ENCODE data around the gene PSMB1.
"Not testable (repeated sequence)": the region's sequence is repeated elsewhere in the genome, so short reads cannot be mapped to it uniquely, and the experiment has no call there.

The PSMB1 gene

DNA sequence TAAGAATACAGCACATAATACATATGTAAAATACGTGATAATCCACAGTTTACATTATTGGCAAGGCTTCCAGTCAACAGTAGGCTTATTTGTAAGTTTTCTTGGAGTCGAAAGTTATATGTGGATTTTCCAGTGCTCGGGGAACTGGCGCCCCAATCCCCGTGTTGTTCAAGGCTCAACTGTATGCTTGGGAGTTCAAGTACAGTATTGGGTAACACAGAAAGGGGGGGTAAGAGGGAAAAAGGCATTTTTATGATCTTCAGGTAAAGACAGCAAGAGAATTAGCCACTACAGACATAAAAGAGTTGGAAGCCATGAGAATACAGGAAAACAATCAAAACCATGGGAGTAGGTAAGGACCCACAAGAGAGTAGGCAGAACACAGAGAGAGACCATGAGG, 16.4 kb downstream of the PSMB1 start:
- no peak for DNase-seq (ENCODE audit: low read depth in 1 of 2, low spot score in 1 of 2)

DNA sequence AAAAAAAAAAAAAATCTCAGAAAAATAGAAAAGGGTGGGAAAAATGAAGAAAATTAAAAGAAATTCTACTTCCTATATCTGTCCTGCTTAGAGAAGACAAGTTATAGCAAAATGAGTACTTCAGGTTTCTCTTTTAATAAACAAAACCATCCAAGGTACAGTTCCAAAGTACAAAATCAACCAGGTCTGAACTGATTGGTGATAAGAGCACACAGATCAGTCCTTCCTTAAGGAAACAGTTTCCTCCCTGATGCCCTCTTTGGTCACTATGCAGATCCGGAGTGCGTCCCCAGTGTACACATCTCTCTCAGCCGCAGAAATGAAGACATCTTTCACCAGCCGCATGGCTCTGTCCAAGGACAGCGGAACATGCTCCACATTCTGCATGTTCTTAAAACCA, 18.1 kb downstream of the PSMB1 start:
- DNase-seq (ENCODE audit: low read depth in 1 of 2, low spot score in 1 of 2): no peak

DNA sequence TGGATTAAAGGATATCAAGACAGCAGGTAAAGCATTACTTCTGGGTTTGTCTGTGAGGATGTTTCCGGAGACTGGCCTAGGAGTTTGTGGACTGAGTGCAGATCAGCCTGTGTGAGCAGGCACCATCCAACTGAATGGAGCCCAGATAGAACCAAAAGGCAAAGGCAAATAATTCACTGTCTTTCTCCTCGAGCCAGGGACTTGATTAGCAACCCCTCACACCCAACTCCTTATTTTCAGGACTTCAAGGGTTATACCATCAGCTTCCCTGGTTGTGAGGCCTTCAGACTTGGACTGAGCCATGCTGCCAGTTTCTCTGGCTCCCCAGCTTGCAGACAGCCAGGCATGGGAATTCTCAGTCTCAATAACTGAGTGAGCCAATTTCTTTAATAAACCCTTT, 19.3 kb downstream of the PSMB1 start:
- DNase-seq (ENCODE audit: low read depth in 1 of 2, low spot score in 1 of 2): no peak

DNA sequence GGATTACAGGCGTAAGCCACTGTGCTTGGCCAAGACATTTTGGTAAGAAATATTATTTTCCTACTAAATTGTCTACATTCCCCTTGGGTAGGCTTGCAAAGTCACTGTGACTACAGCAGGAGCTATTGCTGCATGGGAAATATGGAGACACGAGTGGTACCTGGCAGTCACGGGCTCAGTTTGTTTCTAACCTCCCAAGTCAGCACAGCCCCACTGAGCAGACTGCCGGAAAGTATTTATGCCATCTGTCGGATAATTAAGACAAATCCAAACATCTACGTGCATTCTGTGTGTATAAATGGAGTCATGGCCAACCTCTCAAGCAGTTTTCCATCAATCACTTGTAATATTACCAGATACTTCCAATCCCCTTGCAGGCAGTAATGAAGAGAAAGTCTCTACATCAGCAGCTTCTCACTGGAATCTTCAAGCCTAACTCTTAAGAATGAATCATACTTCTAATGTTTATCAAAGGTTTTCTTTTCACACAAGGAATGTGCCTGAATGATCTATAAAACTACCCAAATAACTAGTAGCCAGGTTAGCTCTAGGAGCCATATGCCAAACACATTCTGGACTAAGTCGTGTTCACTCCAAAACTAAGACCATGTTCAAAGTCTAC, 20.1 kb downstream of the PSMB1 start:
- no peak for DNase-seq (ENCODE audit: low read depth in 1 of 2, low spot score in 1 of 2)

DNA sequence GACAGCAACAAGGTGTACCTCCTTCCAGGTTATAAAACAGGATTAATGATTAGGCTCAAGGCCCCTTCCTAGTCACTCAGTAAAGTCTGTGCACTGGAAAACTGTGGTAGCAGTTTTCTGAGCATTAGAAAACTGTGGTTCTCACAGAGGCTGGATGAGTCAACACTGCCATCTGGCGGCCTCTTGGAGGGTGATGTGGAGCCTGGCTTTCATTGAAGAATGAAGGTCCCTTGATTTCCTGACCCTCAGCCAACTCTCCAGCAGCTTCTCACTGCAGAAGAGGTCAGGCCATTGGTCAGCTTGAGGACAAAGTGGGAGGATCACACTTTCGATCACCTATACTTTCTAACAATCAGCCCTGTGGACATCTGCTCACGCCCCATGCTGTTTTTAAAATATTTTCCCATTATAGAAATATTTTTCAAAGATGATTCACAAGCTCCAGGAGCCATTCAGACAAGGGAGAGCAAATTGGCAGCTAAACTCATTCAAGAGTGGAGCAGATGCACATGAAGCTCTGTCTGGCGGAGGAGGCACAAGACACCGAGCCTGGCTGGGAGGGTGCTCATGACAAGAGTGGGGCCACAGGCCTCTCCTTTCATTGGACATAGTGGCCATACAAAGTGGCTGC, 23.2 kb downstream of the PSMB1 start:
- peak; percentile 39 to 42 for DNase-seq (ENCODE audit: low read depth in 1 of 2, low spot score in 1 of 2)

DNA sequence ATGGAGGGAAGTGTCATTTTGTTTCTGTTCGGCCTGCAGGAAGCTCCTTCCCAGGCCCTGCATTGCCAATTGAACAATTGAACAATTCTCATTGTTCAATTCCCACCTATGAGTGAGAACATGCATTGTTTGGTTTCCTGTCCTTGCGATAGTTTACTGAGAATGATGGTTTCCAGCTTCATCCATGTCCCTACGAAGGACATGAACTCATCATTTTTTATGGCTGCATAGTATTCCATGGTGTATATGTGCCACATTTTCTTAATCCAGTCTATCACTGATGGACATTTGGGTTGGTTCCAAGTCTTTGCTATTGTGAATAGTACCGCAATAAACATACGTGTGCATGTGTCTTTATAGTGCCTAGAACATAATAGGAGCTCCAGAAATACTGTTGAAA, 25.1 kb downstream of the PSMB1 start:
- DNase-seq (ENCODE audit: low read depth in 1 of 2, low spot score in 1 of 2): not testable (repeated sequence)

DNA sequence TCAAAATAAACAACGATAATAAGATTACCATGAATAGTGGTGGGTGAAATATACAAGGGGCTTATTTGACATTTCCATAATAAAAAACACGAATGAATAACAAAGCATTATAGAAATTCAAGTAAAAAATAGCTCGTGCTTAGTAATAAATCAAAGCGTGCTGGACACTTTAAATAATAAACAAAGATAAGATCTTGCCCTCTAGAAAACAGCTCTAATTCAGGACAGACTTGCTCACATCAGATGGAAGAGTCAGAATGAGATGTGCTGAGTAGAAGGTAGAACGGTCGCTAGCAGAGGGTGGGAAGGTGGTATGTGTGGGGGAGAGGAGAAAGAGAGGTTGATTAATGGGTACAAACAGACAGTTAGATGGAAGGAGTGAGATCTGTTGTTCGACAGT, 27.3 kb downstream of the PSMB1 start:
- no peak for DNase-seq (ENCODE audit: low read depth in 1 of 2, low spot score in 1 of 2)

DNA sequence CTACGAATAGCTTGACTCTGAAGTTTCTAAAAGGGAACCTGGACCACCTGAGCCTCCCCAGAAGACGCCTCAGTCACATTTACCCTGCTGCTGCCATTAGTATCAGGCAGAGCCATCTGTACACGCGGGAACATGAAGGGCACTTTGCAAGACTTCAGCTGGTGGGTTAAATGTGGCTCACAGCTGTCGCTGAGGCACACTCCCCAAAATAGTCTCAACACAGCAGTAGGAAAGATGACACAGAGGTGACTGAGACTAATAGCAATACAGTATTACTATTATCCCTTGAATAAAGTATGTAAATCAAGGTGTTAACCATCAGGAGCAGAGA, 29.0 kb downstream of the PSMB1 start:
- no peak for DNase-seq (ENCODE audit: low read depth in 1 of 2, low spot score in 1 of 2)

DNA sequence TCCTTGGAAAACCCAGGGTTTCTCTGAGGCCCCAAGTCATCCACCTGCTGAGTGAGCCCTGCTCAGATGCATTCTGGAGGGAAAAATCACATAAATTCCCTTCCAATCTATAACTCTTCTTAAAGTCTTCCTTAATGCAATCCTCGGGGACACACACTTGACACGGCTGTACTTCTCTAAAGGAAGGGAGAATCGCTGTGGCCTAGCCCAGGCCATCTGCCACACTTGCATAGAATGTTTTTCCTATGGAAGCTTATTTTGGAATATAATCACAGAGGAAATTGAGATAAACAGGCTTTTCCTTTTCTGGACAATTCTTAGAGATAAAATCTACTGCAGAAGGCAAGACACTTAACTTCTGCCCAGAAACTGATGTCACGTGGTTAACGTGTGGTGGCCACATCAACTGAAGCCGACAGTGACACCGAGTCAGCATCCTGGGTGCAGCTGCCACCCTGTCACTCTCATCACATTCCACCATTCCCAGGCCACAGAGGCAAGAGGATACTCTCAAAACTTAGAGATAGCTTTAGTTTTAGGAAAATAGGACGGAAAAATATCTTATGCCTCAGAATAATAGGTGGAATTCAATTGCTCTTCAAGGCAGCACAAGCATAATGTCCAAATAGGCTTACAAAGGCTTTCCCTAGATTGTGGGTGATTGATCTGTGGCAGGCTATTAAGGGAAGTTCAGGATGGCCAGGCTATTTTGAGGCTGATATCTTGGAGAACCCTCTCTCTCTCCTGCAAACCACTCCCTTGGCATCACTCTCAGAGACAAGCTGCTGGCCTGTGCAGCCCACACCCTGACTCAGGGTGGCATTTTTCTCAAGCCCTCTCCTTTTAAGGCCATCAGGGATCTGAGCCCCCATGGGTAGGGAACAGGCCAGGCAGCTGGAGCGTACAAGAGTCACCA, 29.6 kb downstream of the PSMB1 start:
- no peak for DNase-seq (ENCODE audit: low read depth in 1 of 2, low spot score in 1 of 2)

DNA sequence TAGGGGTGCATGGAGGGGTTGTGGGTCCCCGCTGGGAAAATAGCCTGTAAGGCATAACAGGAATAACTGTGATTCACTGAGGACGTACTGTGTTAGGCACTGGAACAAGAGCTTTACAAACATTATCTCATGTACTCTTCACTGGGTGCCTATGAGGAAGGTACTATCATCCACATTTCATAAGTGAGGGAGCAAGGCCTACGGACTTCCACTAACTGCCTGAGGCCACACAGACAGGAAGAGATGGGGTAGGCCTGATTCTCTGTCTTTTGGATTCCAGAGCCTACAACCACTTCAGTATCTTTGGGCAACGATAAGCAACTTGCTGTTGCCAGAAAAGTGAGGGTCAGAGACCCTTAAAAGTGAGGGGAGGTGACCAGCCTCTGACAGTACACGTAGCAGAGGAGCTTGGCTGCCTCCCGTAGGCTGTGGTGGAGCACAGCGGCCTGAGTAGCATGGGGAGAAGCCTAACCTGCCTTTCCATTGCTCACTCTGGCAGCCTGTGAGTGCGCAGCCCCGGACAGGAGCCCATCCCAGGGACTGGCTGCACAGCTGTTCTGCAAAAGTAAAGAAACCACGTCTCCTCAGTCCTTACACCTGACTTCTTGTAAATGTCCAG, 30.4 kb downstream of the PSMB1 start:
- DNase-seq (ENCODE audit: low read depth in 1 of 2, low spot score in 1 of 2): no peak

DNA sequence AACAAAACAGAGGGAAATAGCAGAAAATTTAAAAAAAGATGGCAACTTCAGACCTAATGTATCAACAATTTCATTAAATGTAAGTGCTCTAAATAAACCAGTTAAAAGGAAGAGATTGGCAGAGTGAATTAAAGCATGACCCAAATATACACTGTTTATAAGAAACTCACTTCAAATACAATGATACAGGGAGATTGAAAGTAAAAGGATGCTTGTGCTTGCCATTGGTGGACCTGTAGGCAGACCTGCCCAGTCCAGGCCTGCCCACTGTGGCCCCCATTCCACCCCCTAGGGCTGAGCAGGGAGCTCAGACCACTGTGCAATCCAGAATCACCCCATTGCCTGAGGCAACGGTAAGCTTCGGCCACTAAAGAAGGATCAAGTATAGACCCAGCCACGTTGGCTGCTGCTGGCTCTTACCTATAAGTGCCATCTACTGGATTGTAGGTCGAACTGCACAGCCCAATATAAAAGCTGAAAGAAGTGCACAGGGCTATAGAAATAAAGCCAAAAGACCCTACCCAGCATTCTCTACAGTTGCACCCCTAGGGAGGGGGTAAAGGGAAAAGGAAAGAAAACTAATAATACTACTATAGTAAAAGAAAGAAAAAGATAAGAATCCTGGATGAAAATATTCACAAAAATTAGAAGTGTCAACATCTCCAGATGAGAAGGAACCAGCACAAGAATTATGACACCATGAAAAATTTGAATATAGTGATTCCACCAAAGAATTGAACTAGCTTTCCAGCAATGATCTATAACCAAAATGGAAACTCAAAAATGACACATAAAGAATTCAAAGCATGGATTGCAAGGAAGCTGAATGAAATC, 36.1 kb downstream of the PSMB1 start:
- no peak for DNase-seq (ENCODE audit: low read depth in 1 of 2, low spot score in 1 of 2)

DNA sequence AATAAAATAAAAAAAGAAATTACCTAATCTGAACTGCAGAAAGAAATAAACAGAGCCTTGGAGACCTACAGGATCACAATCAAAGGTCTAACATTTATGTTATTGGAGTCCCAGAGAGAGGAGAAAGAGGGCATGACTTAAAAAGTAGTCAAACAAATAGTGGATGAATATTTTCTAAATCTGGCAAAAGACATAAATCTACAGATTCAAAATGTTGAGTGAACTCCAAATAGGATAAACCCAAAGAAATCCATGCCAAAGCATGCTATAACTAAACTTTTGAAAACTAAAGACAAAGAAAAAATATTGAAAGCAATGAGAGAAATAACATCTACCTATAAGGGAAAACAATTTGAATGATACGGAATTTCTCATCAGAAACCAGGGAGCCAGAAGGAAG, 38.2 kb downstream of the PSMB1 start:
- no peak for DNase-seq (ENCODE audit: low read depth in 1 of 2, low spot score in 1 of 2)

DNA sequence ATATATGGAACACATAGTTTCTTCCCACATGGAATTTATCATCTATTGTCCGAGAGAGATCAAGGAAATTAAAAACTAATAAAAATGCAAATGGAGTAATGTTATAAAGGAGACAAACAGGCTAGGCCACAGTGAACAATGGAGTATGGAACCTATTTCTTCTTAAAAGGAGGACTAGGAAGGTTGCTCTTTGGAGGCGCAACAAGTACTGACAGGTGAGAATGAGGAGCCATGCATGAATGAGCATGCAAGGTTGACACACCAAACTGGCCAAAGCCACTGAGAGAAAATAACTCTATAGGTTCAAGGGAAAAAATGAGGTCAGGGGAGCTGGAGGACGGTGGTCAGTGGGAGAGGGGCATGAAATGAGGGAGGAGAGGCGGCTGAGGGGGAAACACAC, 40.9 kb downstream of the PSMB1 start:
- DNase-seq (ENCODE audit: low read depth in 1 of 2, low spot score in 1 of 2): no peak

DNA sequence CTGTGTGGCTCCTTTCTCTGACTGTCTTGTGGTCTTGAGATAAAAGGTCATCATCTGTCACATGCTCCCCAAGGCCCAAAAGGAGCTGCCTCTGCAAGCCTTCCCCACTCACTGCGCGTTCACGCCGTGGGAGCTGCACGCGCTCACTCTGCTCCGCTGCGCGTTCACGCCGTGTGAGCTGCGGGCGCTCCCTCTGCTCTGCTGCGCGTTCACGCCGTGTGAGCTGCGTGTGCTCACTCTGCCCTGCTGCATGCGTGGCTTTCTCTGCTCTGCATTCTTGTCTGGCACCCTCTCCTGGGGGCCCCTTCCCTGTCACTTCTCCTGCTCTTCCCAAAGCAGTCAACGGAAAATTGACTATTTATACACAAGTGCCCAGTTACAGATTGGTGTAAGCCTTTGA, 42.5 kb downstream of the PSMB1 start:
- no peak for DNase-seq (ENCODE audit: low read depth in 1 of 2, low spot score in 1 of 2)

DNA sequence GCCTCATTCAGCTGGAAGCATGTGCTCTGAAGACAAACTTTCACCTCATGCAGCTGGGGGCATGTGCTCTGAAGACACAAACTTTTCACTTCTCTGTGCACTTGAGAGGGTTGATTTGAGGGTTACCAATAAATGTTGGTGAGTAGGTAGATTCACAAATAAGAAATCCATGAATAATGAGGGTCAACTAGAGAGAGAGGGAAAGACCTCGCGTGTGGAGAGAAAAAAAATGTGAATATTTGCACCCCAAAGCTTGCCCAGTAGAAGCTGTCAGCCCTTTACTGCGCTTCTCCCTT, 43.4 kb downstream of the PSMB1 start:
- no peak for DNase-seq (ENCODE audit: low read depth in 1 of 2, low spot score in 1 of 2)

DNA sequence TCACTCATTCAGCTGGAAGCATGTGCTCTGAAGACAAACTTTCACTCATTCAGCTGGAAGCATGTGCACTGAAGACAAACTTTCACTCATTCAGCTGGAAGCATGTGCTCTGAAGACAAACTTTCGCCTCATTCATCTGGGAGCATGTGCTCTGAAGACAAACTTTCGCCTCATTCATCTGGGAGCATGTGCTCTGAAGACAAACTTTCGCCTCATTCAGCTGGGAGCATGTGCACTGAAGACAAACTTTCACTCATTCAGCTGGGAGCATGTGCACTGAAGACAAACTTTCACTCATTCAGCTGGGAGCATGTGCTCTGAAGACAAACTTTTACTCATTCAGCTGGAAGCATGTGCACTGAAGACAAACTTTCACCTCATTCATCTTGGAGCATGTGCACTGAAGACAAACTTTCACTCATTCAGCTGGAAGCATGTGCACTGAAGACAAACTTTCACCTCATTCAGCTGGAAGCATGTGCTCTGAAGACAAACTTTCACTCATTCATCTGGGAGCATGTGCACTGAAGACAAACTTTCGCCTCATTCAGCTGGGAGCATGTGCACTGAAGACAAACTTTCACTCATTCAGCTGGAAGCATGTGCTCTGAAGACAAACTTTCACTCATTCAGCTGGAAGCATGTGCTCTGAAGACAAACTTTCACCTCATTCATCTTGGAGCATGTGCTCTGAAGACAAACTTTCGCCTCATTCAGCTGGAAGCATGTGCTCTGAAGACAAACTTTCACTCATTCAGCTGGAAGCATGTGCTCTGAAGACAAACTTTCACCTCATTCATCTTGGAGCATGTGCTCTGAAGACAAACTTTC, 44.0 kb downstream of the PSMB1 start:
- DNase-seq (ENCODE audit: low read depth in 1 of 2, low spot score in 1 of 2): not testable (repeated sequence)

DNA sequence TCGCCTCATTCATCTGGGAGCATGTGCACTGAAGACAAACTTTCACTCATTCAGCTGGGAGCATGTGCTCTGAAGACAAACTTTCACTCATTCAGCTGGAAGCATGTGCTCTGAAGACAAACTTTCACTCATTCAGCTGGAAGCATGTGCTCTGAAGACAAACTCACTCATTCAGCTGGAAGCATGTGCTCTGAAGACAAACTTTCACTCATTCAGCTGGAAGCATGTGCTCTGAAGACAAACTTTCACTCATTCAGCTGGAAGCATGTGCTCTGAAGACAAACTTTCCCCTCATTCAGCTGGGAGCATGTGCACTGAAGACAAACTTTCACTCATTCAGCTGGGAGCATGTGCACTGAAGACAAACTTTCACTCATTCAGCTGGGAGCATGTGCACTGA, 44.8 kb downstream of the PSMB1 start:
- DNase-seq (ENCODE audit: low read depth in 1 of 2, low spot score in 1 of 2): not testable (repeated sequence)

DNA sequence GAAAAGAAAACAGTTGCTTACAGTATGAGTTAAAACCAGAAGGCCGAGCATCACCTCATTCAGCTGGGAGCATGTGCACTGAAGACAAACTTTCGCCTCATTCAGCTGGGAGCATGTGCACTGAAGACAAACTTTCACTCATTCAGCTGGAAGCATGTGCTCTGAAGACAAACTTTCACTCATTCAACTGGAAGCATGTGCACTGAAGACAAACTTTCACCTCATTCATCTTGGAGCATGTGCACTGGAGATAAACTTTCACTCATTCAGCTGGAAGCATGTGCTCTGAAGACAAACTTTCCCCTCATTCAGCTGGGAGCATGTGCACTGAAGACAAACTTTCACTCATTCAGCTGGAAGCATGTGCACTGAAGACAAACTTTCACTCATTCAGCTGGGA, 45.4 kb downstream of the PSMB1 start:
- DNase-seq (ENCODE audit: low read depth in 1 of 2, low spot score in 1 of 2): not testable (repeated sequence)

DNA sequence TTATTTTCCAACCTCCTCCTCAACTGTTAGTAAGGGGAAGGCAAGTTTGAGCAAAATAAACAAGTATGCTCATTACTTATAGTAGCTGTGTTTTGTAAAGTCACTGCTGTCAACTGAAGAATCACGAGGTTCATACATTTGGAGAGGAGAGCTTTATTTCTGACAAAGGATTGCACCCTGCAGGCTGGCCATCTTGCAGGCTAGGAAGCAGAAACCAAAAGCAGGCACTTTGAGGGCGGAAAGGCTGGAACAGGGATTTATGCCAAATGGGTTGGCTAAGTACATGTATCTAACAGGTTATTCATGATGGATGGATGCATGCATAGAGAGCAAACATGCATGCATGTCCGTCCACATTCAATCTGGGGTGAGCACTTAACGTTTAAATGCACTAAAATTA, 46.7 kb downstream of the PSMB1 start:
- DNase-seq (ENCODE audit: low read depth in 1 of 2, low spot score in 1 of 2): no peak

DNA sequence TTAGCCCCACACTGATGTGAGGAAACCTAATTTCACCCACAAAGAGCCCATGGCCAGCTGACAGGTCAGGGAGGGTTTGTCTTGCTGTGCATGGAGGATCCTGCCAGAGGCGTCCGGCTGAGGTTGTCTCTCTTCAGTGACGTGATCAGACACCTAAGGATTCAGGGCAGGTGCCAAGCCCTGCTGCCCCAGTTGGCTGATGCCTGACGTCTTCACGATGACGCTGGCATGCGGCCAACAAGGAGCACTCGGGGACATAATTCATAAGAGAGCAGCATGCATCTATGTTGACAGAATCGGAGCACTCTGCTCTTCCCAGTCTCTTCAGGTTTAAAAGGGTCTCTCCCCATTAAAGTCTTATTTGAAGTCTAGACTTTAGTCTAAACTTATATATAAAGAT, 47.8 kb downstream of the PSMB1 start:
- no peak for DNase-seq (ENCODE audit: low read depth in 1 of 2, low spot score in 1 of 2)
